Stomach (tissue), 9 donors: ENCODE measurements around the gene RPTOR. TPM values are rescaled to one million over a fixed set of nuclear protein-coding genes. Genes with fewer than 3 reads are reported as not detected.

Experiments
- DNase-seq, 2 donors: peaks; one replicate each; pipeline versions ENCODE4 v3.0.0 to v3.0.0-alpha.2; 2013 to 2019
- H3K27ac ChIP-seq, 5 donors: fragments of 200-600 bp in 4 of 5; sonication (generic) in 4 of 5; one replicate each; pipeline ENCODE4 v1.5.1; 2013 to 2019; ENCODE audit warnings: mild to moderate bottlenecking in 1 of 5, moderate library complexity in 1 of 5
- H3K27me3 ChIP-seq, 3 donors: fragments of 200-600 bp; sonication (generic); one replicate each; pipeline ENCODE4 v1.5.1; 2017 to 2019; ENCODE audit warnings: mixed run types in 1 of 3
- H3K36me3 ChIP-seq, 4 donors: fragments of 200-600 bp; sonication (generic); 1 replicate in 3 of 4; 2 replicates in 1 of 4; pipeline ENCODE4 v1.5.1; 2016 to 2019
- H3K4me1 ChIP-seq, 4 donors: fragments of 200-600 bp; sonication (generic); one replicate each; pipeline ENCODE4 v1.5.1; 2016 to 2019
- H3K4me3 ChIP-seq, 4 donors: fragments of 200-600 bp; sonication (generic) in 3 of 4; one replicate each; pipeline ENCODE4 v1.5.1; 2016 to 2019; ENCODE audit warnings: mild to moderate bottlenecking in 1 of 4
- H3K9me3 ChIP-seq, 4 donors: fragments of 200-600 bp; sonication (generic); one replicate each; pipeline ENCODE4 v1.5.1; 2016 to 2019
- CTCF ChIP-seq, 7 experiments: fragments of 450-650 bp in 4 of 7; fragments of 200-600 bp in 3 of 7; sonication (generic) in 3 of 7; IDR thresholded peaks; one replicate each; pipeline ENCODE4 v1.5.1; 2016 to 2019; ENCODE audit warnings: antibody characterized with exemption in 7 of 7, control low read depth in 2 of 7, mild to moderate bottlenecking in 1 of 7
- EP300 ChIP-seq: sonication (generic); formaldehyde crosslinking; IDR thresholded peaks from one replicate; pipeline ENCODE4 v1.6.1; 2017; ENCODE audit warnings: antibody characterized with exemption
- POLR2A ChIP-seq, 4 donors: fragments of 450-650 bp; IDR thresholded peaks; one replicate each; pipeline ENCODE4 v1.6.1; 2016; ENCODE audit warnings: antibody characterized with exemption in 4 of 4, control low read depth in 2 of 4, mild to moderate bottlenecking in 1 of 4, moderate library complexity in 1 of 4
- POLR2AphosphoS5 ChIP-seq, 3 donors: sonication (generic); formaldehyde crosslinking; IDR thresholded peaks; one replicate each; pipeline ENCODE4 v1.6.1; 2016; ENCODE audit warnings: antibody characterized with exemption in 3 of 3
- WGBS, 5 donors: extraction: QIAGEN DNeasy Blood & Tissue Kit in 3 of 5; methylation state at CpG; one replicate each; pipeline versions ENCODE4 v1.1.5 to v1.1.7; 2013 to 2018; 5-methylcytosine and 5-hydroxymethylcytosine counted together
- intact Hi-C: fragments of 100-400 bp; cut with DNase I; formaldehyde crosslinking; loops from one replicate; pipeline ENCODE4 v1.15.1; 2023; ENCODE audit warnings: low total_unique reads
- polyA plus RNA-seq, 3 donors: library from polyadenylated mRNA; stranded (reverse); fragments of 200-250 nt; gene quantifications; one replicate each; pipeline ENCODE4 v1.2.3, GENCODE V29; 2013
- total RNA-seq, 5 donors: library from RNA; depleted of rRNA; stranded (reverse); fragments of >200 nt; gene quantifications; one replicate each; pipeline versions ENCODE4 v1.1.0 to v1.2.3, GENCODE V29; 2014 to 2016
- donor health status: healthy with polysubstance abuse.
- donor health status: Bipolar disorder and iron deficiency.
- donor health status: healthy.

Gene RPTOR
- total and polyA plus RNA-seq, 8 donors = 3.8 to 103 (median 19.3) TPM

GRCh38 chr17:80639658-80640057 lies 95.0 kb downstream of the RPTOR start:
- intact Hi-C loops = no loop called here
- no peak overlapping the region for H3K4me3 ChIP-seq

GRCh38 chr17:80640366-80641084 lies 95.9 kb downstream of the RPTOR start:
- TF ChIP-seq CTCF (IDR thresholded peaks at IDR 0.05) (no peak), POLR2A (IDR thresholded peaks at IDR 0.05) (no peak), POLR2AphosphoS5 (IDR thresholded peaks at IDR 0.05) (no peak), EP300 (no peak)
- Histone ChIP-seq H3K4me3 (no peak overlapping the region), H3K4me1 (no peaks in the 10 kb centered on the region), H3K27ac (no peak overlapping the region), H3K27me3 (no peaks in the 10 kb centered on the region), H3K9me3 (no peaks in the 10 kb centered on the region), H3K36me3 (peaks cover 0 to 5% (median 0%) of the 10 kb centered on the region in 4 donors)
- intact Hi-C loops = no loop called here
- no peak for DNase-seq
- 92 to 97% (median 96%) methylated on average over 19 of the region's 19 CpGs for WGBS, 5 donors

More at GRCh38 chr17:80639658-80640057, 95.0 kb downstream of the RPTOR start:
- TF ChIP-seq EP300 (no peak), CTCF (IDR thresholded peaks at IDR 0.05) (no peak), POLR2AphosphoS5 (IDR thresholded peaks at IDR 0.05) (no peak), POLR2A (IDR thresholded peaks at IDR 0.05) (no peak)
- no peak overlapping the region for H3K27ac ChIP-seq
- no peaks in the 10 kb centered on the region for H3K27me3 ChIP-seq
- no peak for DNase-seq
- H3K36me3 ChIP-seq = peaks cover 0 to 5% (median 0%) of the 10 kb centered on the region in 4 donors
- no peaks in the 10 kb centered on the region for H3K4me1 ChIP-seq
- H3K9me3 ChIP-seq = no peaks in the 10 kb centered on the region
- 84 to 98% (median 95%) methylated on average over 2 of the region's 2 CpGs for WGBS, 5 donors

- no peaks in the 10 kb centered on the region for H3K27me3 ChIP-seq
- intact Hi-C loops = no loop called here
Measured at GRCh38 chr17:80643326-80644099, 98.9 kb downstream of the RPTOR start.

More at GRCh38 chr17:80643326-80644099, 98.9 kb downstream of the RPTOR start:
- Histone ChIP-seq H3K4me1 (no peaks in the 10 kb centered on the region), H3K9me3 (no peaks in the 10 kb centered on the region), H3K4me3 (no peak overlapping the region), H3K36me3 (peaks cover 0 to 5% (median 0%) of the 10 kb centered on the region in 4 donors), H3K27ac (no peak overlapping the region)
- 94 to 98% (median 96%) methylated on average over 19 of the region's 19 CpGs for WGBS, 5 donors
- TF ChIP-seq CTCF (IDR thresholded peaks at IDR 0.05) (no peak), POLR2AphosphoS5 (IDR thresholded peaks at IDR 0.05) (no peak)
- no peak for DNase-seq
